GM13977 (cell line): Measurements from ENCODE around the gene SYNGR1.

Experiments
- DNase-seq: peaks from one replicate; pipeline ENCODE4 v3.0.0; 2012; ENCODE audit warnings: low spot score
- CTCF ChIP-seq: IDR thresholded peaks from 2 replicates; pipeline ENCODE4 v1.5.1; 2012; ENCODE audit warnings: mild to moderate bottlenecking, control low read depth; ENCODE audit not compliant: insufficient read depth; ENCODE audit errors: extremely low read depth, missing control alignments
- in situ Hi-C: fragments of 300-500 bp; cut with MboI; formaldehyde crosslinking; loops from one replicate; pipeline ENCODE4 v1.12.0; 2022; ENCODE audit warnings: low sequenced_read_pairs, low pct_unique_long_range_greater_than_20kb, mixed read lengths, inconsistent platforms; ENCODE audit not compliant: unreplicated experiment

SYNGR1 gene

DNA sequence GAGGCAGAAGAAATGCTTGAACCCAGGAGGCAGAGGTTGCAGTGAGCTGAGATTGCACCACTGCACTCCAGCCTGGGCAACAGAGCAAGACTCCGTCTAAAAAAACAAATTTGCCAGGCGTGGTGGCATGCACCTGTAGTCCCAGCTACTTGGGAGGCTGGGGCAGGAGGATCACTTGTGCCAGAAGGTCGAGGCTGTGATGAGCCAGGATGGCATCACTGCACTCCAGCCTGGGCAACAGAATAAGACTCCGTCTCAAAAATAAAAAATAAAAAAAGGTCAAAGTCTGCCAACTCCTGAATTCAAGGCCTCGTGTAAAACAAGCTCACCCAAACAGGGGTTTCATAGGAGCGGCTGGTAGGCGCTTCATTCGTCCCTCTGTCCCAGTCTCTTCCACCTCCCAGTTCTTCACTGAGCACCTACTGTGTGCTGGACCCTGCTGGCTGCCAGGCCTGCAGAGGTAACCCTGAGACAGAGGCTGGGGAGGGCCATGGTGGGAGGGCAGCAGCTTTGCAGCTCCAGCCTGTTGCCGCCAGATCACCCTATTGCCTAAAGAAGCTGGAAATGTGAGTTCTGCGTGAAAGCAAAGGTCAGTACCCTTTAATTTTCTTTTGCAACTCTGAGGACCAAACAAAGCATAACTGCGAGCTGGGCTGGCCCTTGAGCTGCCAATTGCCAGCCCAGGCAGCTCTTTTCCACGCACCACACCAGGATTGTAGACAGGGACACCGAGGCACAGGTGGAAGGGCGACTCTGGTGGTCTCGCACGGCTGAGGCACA lies 45.7 kb upstream of the SYNGR1 start:
- no peak for TF ChIP-seq CTCF
- in situ Hi-C loops: loop anchor here (25.0 kb wide), 1 partner anchor 292 kb away; the partner anchor contains the start of genes APOBEC3C and APOBEC3D
- no peak for DNase-seq

DNA sequence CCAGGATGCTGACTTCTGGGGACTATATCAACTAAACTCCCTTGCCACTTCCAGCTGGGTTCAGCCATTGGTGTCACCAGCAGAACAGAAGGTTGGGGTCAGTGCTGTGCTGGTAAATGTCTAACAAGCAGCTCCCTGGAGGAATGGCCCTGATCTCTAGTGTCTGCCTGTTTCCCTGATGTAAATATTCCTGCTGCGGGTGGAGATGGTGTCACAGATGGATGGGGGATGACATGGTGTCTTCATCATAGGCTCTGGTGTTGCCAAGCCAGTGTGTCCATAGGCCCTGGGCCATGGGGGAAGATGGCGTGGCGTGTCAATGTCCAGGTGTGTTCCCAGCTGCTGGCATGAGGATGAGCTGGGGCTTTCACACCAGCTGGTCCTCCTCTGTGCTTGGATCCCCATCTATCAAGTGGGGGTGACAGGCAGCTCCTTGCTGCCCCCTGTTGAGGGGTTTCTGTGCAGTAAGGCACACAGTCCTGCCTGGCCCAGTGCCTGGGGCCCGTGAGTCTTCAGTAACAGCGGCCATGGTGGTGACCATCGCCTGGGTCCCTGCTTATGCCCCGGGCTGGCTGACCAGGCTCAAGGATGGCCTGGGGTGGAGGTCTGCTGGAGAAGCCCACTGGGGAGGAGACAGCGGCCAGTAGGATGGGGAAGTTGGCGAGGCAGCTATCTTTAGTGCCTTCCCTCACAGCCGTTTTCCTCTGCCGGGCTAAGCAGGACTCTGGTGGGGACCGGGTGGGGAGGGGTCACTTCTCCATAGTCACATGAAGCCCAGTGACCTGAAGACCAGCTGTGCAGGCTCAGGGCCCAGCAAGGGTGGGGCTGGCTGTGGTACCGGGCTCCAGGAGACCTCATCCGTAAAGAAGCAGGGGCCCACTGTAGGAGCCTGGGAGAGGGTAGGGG lies 43.1 kb upstream of the SYNGR1 start:
- in situ Hi-C loops: loop anchor here (5.0 to 25.0 kb wide), 2 partner anchors 134 to 294 kb away; partner anchors contain the start of genes APOBEC3C and APOBEC3D
- peak; percentile 66 for DNase-seq
- peak; percentile 62 for TF ChIP-seq CTCF

DNA sequence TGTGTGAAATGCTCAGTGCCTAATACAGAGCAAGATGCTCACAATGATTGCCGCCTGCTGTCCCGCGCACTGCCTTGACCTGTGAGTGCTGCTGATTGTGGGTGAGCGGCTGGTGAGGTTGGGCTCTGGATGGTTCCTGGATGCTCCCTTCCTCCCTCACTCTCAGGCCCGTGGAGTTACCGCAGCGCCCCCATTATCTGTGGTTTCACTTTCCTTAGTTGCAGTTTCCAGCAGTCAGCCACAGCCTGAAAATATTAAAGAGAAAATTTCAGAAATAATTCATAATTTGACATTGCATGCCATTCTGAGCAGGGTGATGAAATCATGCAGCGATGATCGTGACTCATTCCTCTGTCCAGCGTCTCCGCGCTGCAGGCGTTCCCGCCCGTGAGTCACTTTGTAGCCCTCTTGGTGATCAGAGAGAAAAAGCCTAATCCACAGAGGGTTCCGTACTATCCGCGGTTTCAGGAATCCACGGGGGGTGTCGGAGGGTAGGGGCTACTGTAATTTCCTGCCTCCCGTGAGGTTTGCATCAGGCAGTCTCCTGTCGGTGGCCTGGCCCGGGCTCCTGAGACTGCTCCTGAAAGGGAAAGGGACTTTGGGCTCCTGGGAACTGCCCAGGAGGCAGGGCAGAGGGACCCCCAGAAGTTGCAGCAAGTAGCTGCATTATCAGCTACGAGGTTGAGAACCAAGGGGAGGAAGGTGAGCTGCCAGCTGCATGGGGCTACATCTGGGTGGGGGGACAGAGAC lies 41.0 kb upstream of the SYNGR1 start:
- DNase-seq: no peak
- in situ Hi-C loops: loop anchor here (5.0 to 25.0 kb wide), 2 partner anchors 136 to 296 kb away; partner anchors contain the start of genes APOBEC3C and APOBEC3D
- peak; percentile 21 for TF ChIP-seq CTCF

GRCh38 chr22:39309364-39309861 lies 40.4 kb upstream of the SYNGR1 start:
- in situ Hi-C loops: loop anchor here (5.0 to 25.0 kb wide), 2 partner anchors 137 to 297 kb away; partner anchors contain the start of genes APOBEC3C and APOBEC3D
- no peak for TF ChIP-seq CTCF
- DNase-seq: no peak

DNA sequence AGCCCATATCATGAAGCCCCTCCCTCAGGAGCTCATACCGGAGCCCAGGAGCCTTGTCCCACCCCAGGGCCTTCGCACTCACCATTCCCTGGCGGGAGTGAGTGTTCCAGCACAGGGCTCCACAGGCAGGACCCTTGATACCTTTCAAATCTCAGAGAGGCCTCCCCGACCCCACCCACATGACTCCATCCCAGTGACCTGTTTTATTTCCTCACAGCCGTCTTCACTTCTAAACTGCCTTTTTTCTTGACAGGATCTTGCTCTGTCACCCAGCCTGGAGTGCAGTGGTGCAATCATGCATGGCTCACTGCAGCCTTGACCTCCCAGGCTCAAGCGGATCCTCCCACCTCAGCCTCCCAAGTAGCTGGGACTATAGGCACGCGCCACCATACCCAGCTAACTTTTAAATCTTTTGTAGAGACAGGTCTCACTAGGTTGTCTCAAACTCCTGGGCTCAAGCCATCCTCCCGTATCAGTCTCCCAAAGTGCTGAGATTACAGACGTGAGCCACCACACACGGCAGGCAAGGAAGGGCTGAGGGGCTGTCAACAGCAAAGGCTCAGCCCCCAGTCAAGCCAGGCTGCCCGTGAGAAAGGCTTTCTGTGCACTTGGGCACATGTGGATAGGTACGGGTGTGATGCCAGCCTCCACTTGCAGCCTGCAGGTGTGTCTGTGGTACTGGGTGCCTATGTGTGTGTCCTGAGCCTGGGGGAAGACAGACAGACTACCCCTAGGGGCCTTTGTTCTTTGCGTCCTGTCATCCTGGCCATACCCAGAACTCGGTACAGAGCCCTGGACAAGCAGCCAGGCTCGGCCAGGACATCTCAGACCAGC lies 39.7 kb upstream of the SYNGR1 start:
- no peak for TF ChIP-seq CTCF
- no peak for DNase-seq
- in situ Hi-C loops: loop anchor here (5.0 to 25.0 kb wide), 2 partner anchors 138 to 298 kb away; partner anchors contain the start of genes APOBEC3C and APOBEC3D
